ENCODE data around the gene AKAP8L.

AKAP8L gene

DNA sequence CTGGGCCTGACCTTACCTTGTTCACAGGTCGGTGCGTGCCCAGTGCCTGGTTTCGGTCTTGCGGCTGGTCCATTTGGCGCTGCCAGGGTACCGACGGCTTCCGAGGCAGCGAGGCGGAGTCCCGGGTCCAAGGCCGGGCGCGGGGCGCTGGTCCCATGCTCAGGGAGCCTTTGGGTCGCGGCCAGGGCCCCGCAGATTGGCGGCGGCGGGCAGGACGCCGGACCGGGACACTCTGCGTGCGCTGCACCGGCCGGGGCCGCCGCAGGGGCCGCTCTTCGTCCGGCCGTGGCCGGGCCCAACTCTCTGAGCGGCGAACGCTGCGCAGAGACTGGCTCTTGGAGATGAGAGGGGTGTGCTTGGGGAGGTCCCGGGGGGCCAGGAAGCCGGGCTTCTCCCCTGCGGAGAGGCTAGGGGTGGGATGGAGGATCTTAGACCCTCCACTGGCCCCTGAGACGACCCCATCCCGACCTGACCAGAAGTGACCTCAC is 34.3 kb upstream of the AKAP8L start:
- TF ChIP-seq, protein P1, sequence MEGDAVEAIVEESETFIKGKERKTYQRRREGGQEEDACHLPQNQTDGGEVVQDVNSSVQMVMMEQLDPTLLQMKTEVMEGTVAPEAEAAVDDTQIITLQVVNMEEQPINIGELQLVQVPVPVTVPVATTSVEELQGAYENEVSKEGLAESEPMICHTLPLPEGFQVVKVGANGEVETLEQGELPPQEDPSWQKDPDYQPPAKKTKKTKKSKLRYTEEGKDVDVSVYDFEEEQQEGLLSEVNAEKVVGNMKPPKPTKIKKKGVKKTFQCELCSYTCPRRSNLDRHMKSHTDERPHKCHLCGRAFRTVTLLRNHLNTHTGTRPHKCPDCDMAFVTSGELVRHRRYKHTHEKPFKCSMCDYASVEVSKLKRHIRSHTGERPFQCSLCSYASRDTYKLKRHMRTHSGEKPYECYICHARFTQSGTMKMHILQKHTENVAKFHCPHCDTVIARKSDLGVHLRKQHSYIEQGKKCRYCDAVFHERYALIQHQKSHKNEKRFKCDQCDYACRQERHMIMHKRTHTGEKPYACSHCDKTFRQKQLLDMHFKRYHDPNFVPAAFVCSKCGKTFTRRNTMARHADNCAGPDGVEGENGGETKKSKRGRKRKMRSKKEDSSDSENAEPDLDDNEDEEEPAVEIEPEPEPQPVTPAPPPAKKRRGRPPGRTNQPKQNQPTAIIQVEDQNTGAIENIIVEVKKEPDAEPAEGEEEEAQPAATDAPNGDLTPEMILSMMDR (IDR thresholded peaks at IDR 0.05; ENCODE audit: low read depth, low read length, missing control alignments): no peak
- H3K4me3 ChIP-seq (ENCODE audit: low read depth, low read length): peak overlapping the region; percentile 31
- in situ Hi-C loops (cut with HindIII; ENCODE audit: low sequenced_read_pairs): no loop called here
- DNase-seq (ENCODE audit: low read depth): no peak

GRCh38 chr19:15452111-15453047 is 33.6 kb upstream of the AKAP8L start:
- TF ChIP-seq, protein P1 (IDR thresholded peaks at IDR 0.05; ENCODE audit: low read depth, low read length, missing control alignments): no peak
- peak overlapping the region; percentile 31 for H3K4me3 ChIP-seq (ENCODE audit: low read depth, low read length)
- no peak for DNase-seq (ENCODE audit: low read depth)
- in situ Hi-C loops (cut with HindIII; ENCODE audit: low sequenced_read_pairs): no loop called here

GRCh38 chr19:15450528-15450890 is 31.7 kb upstream of the AKAP8L start:
- no peak for DNase-seq (ENCODE audit: low read depth)
- TF ChIP-seq, protein P1 (IDR thresholded peaks at IDR 0.05; ENCODE audit: low read depth, low read length, missing control alignments): no peak
- no peak overlapping the region for H3K4me3 ChIP-seq (ENCODE audit: low read depth, low read length)
- in situ Hi-C loops (cut with HindIII; ENCODE audit: low sequenced_read_pairs): no loop called here

GRCh38 chr19:15449620-15450527 is 31.1 kb upstream of the AKAP8L start, which contains the start of gene WIZ:
Gene WIZ, minus strand, starts transcription at chr19:15449956. Its CDS starts 1,649 bp downstream, at chr19:15448307.
- TF ChIP-seq, protein P1 (IDR thresholded peaks at IDR 0.05; ENCODE audit: low read depth, low read length, missing control alignments): no peak
- DNase-seq (ENCODE audit: low read depth): no peak
- H3K4me3 ChIP-seq (ENCODE audit: low read depth, low read length): peak within 1 kb of the TSS; percentile 70
- in situ Hi-C loops (cut with HindIII; ENCODE audit: low sequenced_read_pairs): no loop called here

GRCh38 chr19:15448778-15449619 is 30.2 kb upstream of the AKAP8L start:
- H3K4me3 ChIP-seq (ENCODE audit: low read depth, low read length): peak overlapping the region; percentile 70
- DNase-seq (ENCODE audit: low read depth): no peak
- TF ChIP-seq, protein P1 (IDR thresholded peaks at IDR 0.05; ENCODE audit: low read depth, low read length, missing control alignments): no peak
- in situ Hi-C loops (cut with HindIII; ENCODE audit: low sequenced_read_pairs): no loop called here
